ENCODE data around the gene HACD1. TPM values are rescaled to one million over a fixed set of nuclear protein-coding genes. Genes with fewer than 3 reads are reported as not detected.
A peak's percentile ranks its signal among the peaks of the same experiment; 100 is the strongest.

HACD1 gene
- total RNA-seq, 1 donor from 2014 or later: 17.3 TPM

GRCh38 chr10:17649836-17650235 is 32.7 kb upstream of the HACD1 start:
- no peak for TF ChIP-seq CTCF (conservative IDR thresholded peaks at IDR 0.05; ENCODE audit: low read depth, low read length)
- DNase-seq (ENCODE audit: low read depth): no peak
- H3K4me3 ChIP-seq (ENCODE audit: low read depth, low read length): no peak overlapping the region

- no peak for TF ChIP-seq CTCF (conservative IDR thresholded peaks at IDR 0.05; ENCODE audit: low read depth, low read length)
- no peak for DNase-seq (ENCODE audit: low read depth)
- H3K4me3 ChIP-seq (ENCODE audit: low read depth, low read length): no peak overlapping the region
Observed at GRCh38 chr10:17649052-17649451, 31.9 kb upstream of the HACD1 start.

- no peak for DNase-seq (ENCODE audit: low read depth)
- TF ChIP-seq CTCF (conservative IDR thresholded peaks at IDR 0.05; ENCODE audit: low read depth, low read length): no peak
- H3K4me3 ChIP-seq (ENCODE audit: low read depth, low read length): no peak overlapping the region
Observed at GRCh38 chr10:17648243-17649035, 31.3 kb upstream of the HACD1 start.

GRCh38 chr10:17647326-17647725 is 30.2 kb upstream of the HACD1 start:
- DNase-seq (ENCODE audit: low read depth): no peak
- no peak for TF ChIP-seq CTCF (conservative IDR thresholded peaks at IDR 0.05; ENCODE audit: low read depth, low read length)
- no peak overlapping the region for H3K4me3 ChIP-seq (ENCODE audit: low read depth, low read length)

- no peak for DNase-seq (ENCODE audit: low read depth)
- no peak for TF ChIP-seq CTCF (conservative IDR thresholded peaks at IDR 0.05; ENCODE audit: low read depth, low read length)
- peak overlapping the region; percentile 79 for H3K4me3 ChIP-seq (ENCODE audit: low read depth, low read length)
Observed at GRCh38 chr10:17645621-17646345, 28.6 kb upstream of the HACD1 start.

GRCh38 chr10:17644485-17644943 is 27.3 kb upstream of the HACD1 start:
- peak overlapping the region; percentile 79 for H3K4me3 ChIP-seq (ENCODE audit: low read depth, low read length)
- DNase-seq (ENCODE audit: low read depth): no peak
- TF ChIP-seq CTCF (conservative IDR thresholded peaks at IDR 0.05; ENCODE audit: low read depth, low read length): no peak

Data from epithelial cell of proximal tubule (primary cell).